CD1c-positive myeloid dendritic cell (primary cell): ENCODE results near the gene SPATA31D3.
"Not testable (repeated sequence)": the region's sequence is repeated elsewhere in the genome, so short reads cannot be mapped to it uniquely, and the experiment has no call there.

Experiments used
- DNase-seq: peaks from one replicate; pipeline ENCODE4 v3.0.0-alpha.2; 2016; ENCODE audit errors: extremely low spot score

The SPATA31D3 gene

GRCh38 chr9:81943393-81943792, at the start of gene SPATA31D3:
TSS of gene SPATA31D3 (plus strand) at chr9:81943500. CDS start at chr9:81943586, 86 bp downstream.
- DNase-seq = not testable (repeated sequence)

GRCh38 chr9:81893929-81894328, 49.4 kb upstream of the SPATA31D3 start:
- no peak for DNase-seq

DNA sequence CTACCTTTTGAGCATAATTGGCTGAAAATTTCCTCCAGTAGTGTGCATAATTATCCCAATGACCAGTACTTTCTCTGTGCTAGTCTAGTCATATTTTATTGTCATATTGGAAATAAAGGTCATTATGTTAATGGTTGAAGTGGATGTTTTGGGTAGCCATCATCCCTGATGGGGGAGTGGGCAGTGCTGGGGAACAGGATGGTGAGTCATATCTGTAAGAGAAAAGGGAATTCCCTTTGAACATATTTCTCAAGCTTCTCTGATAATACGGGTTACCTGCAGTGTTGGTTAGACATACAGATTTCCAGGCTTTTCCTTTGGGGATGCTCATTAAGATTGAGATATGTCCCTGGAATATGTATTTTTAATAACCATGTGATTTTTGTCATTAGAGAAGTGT, 48.4 kb upstream of the SPATA31D3 start:
- no peak for DNase-seq

DNA sequence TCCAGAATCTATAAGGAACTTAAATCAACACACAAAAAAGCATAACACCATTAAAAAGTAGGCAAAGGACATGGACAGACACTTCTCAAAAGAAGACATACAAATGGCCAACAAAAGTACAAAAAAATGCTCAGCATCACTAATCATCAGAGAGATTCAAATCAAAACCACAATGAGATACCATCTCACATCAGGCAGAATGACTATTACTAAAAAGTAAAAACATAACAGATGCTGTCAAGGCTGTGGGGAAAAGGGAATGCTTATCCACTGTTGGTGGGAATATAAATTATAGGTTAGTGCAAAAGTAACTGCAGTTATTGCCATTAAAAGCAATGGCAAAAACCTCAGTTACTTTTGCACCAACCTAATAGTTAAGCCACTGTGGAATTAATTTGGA, 47.2 kb upstream of the SPATA31D3 start:
- no peak for DNase-seq

- DNase-seq = no peak
Observed at GRCh38 chr9:81898851-81899250, 44.4 kb upstream of the SPATA31D3 start.

GRCh38 chr9:81902196-81902595, 41.1 kb upstream of the SPATA31D3 start:
- DNase-seq = no peak

DNA sequence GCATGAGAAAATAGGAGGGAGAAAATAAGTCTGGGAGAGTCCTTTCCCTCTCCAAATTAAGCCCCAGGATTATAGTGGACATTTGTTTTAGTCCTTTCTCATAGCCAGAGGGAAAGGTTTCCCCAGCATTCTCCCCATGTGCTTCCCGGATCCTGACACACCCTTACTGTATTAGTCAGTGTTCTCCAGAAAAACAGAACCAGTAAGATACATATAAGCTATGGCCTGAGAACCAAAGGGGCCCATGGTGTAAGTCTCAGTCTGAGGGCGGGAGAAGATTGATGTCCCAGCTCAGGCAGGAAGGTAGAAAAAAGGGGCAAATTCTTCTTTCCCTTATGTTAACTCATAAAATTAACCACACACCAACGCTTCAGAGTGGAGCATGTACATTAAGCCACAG, 40.7 kb upstream of the SPATA31D3 start:
- DNase-seq = no peak

- no peak for DNase-seq
Observed at GRCh38 chr9:81906671-81907070, 36.6 kb upstream of the SPATA31D3 start.

GRCh38 chr9:81912135-81912534, 31.2 kb upstream of the SPATA31D3 start:
- DNase-seq = no peak

DNA sequence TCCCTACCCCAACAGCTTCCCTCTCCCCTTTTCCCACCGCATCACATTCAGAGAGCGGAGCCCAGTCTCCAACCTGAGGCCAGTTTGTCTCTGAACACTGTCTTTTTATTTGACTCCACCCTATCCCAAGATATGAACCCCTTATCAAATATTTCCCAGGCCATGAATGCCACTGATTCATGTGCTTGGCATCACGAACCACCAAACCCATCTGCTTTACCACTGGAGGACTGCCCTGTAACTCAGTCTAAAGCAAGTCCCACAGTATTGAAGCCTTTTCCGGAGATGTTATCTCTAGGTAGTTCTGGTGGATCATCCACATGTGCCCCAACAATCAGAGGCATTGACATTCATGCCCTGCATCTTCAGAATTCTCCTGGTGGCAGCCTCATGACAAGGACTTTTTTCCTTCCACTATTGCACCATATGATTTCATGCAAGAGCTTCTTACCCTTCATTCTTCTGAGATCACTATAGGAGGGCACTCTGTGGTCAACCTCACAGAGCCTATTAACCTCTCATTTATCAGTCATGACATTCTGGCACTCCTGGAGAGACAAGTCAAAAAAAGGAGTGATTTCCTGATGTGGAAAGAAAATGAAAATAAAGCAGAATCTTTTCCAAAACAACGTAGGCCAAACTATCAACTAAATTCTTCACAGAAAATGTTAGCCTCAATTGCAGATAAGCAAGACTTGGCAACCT, 27.3 kb upstream of the SPATA31D3 start:
- DNase-seq = no peak

GRCh38 chr9:81918507-81918906, 24.8 kb upstream of the SPATA31D3 start:
- DNase-seq = not testable (repeated sequence)

DNA sequence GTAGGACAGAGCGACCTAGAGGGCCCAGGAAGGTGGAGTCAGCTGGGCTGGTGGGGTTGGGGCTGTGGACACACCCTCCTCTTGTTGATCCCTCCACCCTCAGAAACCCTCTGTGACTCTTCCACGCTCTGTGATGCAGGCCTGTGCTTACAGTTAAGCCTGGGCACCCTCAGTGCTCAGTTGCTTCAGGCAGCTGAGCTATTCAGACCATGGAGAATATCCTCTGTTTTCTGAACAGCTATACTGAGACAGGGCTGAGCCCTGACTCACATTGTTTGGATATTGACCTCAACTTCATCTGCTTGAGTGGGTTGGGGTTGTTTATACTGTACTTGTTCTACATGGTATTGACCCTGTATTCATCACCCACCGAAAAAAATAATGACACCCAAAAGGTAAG, 15.0 kb upstream of the SPATA31D3 start, which contains the start of gene SPATA31D4:
TSS of gene SPATA31D4 (plus strand) at position 124 of the 400 bp plus-strand sequence. CDS start at position 210, 86 bp downstream.
- not testable (repeated sequence) for DNase-seq

GRCh38 chr9:81930147-81930546, 13.2 kb upstream of the SPATA31D3 start:
- DNase-seq = not testable (repeated sequence)

DNA sequence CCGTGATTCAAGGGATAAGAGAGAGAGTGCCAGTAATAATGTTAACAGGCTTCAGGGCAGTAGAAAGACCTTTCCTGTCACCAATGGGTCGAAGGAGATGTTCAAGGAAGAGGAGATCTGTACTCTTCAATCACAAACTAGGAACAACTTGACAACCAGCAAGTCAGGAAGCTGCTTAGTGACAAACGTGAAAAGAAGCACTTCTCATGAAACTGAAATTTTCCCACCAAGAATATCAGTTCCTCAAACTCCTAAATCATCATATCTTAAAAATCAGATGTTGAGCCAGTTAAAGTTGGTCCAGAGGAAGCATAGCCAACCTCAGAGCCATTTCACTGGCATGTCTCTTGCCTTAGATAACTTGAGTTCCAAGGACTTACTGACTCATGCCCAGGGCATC, 9.8 kb upstream of the SPATA31D3 start:
- DNase-seq = not testable (repeated sequence)

- not testable (repeated sequence) for DNase-seq
Observed at GRCh38 chr9:81948650-81949049, 5.3 kb downstream of the SPATA31D3 start.

DNA sequence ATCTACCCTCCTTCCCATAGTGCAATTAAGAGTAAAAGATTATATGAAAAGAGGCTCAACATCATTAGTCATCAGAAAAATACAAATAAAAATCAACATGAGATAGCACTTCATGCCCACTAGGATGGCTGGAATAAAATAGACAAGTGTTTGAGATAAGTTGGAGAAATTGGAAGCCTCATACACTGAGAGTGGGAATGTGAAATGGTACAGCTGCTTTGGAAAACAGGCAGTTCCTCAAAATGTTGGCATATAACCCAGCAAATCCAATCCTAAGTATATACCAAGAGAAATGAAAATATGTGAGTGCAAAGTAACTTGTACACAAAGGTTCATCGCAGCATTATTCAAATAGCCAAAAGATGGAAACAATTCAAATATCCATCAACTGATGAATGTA, 9.8 kb downstream of the SPATA31D3 start:
- DNase-seq = no peak

GRCh38 chr9:81955625-81956024, 12.3 kb downstream of the SPATA31D3 start:
- no peak for DNase-seq

- DNase-seq = no peak
Observed at GRCh38 chr9:81964218-81965171, 21.2 kb downstream of the SPATA31D3 start.

DNA sequence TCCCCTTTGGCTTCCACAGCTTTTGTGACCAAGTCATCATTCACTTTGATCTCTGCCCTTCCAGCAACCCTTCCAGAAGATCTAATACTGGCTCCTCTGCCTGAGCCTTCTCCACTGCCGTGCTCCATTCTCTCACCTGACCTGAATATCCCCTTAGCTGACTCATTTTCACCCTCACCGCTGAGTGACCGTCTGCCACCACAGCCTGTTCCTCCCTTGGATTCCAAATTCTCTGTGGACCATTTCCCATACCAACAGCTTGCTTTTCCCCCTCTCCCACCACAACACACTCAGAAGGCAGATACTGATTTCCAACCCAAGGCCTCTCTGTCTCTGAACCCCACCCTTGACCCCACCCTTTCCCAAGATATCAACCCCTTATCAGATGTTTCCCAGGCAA, 24.7 kb downstream of the SPATA31D3 start:
- DNase-seq = no peak

GRCh38 chr9:81969971-81970370, 26.7 kb downstream of the SPATA31D3 start:
- DNase-seq = no peak

- no peak for DNase-seq
Observed at GRCh38 chr9:81971727-81972126, 28.4 kb downstream of the SPATA31D3 start.

DNA sequence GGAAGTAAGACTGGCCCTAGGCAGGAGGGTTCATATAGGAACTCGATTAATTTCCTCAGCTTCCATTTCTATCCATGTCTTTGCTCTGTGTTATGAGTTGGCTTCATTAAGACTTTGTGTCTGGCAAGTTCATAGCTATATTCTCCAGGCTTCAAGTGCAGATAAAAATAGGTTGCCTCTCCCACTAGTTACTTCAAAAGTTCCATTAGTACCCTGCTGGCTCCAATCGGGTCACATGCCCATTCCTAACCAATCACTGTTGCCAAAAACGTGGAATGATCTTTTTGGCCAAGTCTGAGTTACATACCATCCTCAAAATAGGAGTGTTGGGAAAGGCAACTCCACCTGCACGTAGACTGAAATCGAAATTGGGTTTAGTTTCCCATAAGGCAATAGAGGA, 31.5 kb downstream of the SPATA31D3 start:
- DNase-seq = no peak

- no peak for DNase-seq
Observed at GRCh38 chr9:81976351-81976750, 33.1 kb downstream of the SPATA31D3 start.
